GM18502 (cell line): ENCODE data around the gene TNNC2.
"Not testable (repeated sequence)": the region's sequence is repeated elsewhere in the genome, so short reads cannot be mapped to it uniquely, and the experiment has no call there.

Experiments used
- ATAC-seq: cut with Tn5 transposase; IDR thresholded peaks from one replicate; pipeline ENCODE4 v1.9.1; 2021; ENCODE audit warnings: mild to moderate bottlenecking; ENCODE audit not compliant: unreplicated experiment, poor library complexity

TNNC2 gene

GRCh38 chr20:45850238-45850637 is 23.1 kb upstream of the TNNC2 start:
- no peak for ATAC-seq

- no peak for ATAC-seq
Observed at GRCh38 chr20:45848969-45849582, 22.0 kb upstream of the TNNC2 start.

DNA sequence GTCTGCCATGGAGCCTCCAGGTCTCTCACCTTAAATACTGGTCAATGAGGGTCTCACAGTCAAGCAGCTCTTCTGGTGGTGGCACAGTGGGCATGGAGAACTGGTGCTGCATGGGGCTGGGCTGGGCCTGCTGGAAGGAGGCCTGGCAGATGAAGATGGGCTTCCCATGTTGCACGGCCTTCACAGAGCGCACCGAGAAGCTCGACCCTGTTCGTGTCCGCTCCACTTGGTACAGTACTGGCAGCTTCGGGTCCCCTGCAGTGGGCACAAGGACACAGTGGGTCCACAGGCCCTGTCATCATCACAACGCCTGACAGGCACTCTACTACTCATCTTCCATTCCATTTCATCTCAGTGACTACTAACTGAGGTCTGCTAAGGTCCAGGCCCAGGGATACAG is 21.3 kb upstream of the TNNC2 start:
- no peak for ATAC-seq

DNA sequence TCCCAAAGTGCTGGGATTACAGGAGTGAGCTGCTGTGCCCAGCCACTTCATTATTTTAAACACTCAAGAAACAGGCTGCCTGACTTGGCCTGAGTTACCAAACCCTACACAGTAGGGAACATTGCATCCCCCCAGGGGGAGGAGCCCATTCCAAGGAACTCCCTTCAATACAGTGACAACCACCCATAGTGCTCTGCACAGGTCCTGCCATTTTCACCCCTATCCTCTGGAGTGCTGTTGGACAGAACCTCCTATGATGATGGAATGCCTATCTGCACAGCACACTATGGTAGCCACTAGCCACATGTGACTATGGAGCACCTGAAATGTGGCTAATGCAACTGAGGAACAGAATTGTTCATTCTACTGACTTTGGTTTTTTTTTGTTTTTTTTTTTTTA is 18.3 kb upstream of the TNNC2 start:
- ATAC-seq = no peak

- no peak for ATAC-seq
Observed at GRCh38 chr20:45843506-45843905, 16.4 kb upstream of the TNNC2 start.

- no peak for ATAC-seq
Observed at GRCh38 chr20:45842169-45842812, 15.2 kb upstream of the TNNC2 start.

DNA sequence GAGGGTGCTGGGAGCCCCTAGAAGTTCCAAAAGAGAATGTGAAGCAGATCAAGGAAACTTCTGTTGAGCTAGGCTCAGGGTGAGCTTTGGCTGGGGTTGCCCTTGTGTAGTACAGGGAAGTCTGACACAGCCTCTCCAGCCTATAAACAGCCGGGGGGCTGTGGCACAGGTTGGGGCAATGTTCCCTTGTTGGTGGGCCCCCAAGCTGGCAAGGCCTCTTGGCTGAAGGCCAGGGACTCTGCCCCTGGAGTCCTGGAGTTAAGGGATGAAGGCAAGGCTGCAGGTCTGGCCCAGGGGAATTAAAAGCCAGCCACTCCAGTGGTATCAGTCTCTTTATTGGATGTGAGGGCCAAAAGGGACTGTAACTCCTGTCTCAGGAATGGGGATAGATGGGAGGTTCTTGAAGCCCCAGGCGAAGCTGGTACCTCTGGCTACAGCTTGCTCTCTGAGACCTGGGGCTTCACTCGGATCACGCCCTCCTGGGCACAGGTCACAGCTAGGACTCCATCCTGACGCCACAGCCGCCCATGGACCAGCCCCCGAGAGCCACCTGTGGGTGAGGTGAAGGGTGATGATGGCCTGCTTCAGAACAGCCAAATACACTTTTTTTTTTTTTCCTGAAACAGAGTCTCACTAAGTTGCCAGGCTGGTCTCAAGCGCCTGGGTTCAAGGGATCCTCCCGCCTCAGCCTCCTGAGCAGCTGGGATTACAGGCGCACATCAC is 14.5 kb upstream of the TNNC2 start:
- ATAC-seq = no peak

DNA sequence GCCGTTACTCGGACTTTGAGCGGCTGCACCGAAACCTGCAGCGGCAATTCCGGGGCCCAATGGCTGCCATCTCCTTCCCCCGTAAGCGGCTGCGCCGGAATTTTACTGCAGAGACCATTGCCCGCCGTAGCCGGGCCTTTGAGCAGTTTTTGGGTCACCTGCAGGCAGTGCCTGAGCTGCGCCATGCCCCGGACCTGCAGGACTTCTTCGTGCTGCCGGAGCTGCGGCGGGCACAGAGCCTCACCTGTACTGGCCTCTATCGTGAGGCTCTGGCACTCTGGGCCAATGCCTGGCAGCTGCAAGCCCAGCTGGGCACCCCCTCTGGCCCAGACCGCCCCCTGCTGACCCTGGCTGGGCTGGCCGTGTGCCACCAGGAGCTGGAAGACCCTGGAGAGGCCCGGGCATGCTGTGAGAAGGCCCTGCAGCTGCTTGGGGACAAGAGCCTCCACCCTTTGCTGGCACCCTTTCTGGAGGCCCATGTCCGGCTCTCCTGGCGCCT is 13.6 kb upstream of the TNNC2 start:
- no peak for ATAC-seq

DNA sequence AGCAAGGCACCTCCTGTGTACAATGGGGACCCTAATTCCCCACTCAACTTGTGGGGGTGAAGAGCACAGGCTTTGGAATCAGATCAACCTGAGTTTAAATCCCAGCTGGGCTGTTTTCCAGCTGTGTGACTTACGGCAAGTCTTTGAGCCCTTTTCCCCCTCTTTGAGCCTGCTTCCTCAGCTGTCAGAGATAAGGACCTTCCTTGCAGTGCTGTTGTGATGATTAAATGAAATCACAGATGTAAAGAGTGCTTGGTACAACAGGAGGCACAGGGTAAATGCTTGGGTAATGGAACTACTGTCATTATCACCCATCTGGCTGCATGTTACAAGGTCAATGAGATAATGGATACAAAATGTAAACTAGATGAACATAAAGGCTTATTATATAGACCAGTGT is 9.7 kb upstream of the TNNC2 start:
- no peak for ATAC-seq

GRCh38 chr20:45835825-45836224 is 8.7 kb upstream of the TNNC2 start:
- no peak for ATAC-seq

DNA sequence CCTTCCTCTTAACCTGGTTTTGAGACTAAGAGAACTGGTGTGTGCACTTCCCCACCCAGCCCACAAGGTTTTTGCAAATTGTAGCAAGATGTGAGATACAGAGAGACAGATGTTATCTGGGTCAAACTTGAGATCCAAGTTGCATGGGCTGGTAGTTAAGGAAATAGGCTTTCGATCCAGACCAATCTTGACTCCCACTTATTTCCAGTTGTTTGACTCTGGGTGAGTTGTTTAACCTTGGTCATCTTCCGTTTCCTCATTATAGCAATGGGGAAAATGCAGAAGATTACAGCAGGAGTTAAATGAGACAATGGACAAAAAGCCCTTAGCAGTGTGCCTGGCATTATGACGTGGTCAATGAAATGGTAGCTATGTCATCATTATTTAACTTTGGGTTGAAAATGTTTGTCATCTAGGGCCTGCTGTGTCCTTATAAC is 8.2 kb upstream of the TNNC2 start:
- no peak for ATAC-seq

DNA sequence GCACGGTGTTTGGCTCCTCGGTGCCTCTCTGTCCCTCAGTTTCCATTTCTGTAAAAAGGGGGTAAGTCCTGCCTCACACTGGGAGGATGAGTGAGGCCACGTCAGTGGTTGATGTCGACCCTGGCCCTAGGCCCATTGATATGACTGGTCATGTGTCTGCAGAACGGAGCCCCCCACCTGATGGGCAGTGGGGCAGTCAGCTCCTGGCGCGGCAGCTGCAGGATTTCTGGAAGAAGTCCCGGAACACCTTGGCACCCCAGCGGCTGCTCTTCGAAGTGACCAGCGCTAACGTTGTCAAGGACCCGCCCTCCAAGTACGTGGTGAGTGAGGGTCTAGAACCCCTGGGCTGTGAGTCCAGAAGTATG is 7.7 kb upstream of the TNNC2 start:
- ATAC-seq = no peak

GRCh38 chr20:45833883-45834796 is 7.0 kb upstream of the TNNC2 start:
- ATAC-seq = no peak

DNA sequence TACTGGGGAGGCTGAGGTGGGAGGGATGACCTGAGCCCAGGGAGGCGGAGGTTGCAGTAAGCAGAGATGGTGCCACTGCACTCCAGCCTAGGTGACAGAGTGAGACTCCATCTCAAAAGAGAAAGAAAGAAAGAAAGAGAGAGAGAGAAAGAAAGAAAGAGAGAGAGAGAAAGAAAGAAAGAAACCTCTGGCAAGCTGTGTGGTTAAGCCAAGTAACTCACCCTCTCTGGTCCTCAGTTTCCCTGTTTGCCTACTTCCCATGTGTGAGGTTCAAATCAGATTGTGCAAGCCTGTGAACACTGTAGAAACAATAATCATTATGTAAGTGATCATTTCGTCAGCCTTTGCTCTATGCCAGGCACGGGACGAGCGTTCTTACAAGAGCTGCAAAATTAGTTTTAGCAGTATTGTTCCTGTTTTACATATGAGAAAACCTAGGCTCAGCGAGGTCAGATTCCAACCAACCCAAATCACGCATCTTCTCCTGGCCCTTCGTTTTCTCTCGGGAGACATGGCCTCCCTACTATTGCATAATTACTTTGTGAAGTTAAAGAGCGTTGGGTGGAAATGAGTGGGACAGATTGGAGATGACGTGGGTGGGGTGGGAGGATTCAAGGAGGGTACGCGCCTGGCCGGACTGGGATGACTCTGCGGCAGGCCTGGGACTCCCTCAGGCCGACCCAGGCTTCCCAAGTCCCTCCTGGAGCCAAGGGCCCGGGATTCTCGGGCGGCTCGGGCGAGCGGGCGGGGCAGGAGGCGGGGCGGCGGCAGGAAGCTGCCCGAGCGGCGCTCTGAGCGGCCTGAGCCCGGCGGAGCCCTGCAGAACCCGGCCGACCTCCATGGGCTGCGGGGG is 6.1 kb upstream of the TNNC2 start, which contains the start of gene SNX21:
Gene SNX21 (plus strand): TSS at position 770 of the 853 bp plus-strand sequence. CDS start 121 bp downstream, outside the sequence.
- ATAC-seq = no peak

GRCh38 chr20:45832619-45833018 is 5.5 kb upstream of the TNNC2 start:
- ATAC-seq = no peak

DNA sequence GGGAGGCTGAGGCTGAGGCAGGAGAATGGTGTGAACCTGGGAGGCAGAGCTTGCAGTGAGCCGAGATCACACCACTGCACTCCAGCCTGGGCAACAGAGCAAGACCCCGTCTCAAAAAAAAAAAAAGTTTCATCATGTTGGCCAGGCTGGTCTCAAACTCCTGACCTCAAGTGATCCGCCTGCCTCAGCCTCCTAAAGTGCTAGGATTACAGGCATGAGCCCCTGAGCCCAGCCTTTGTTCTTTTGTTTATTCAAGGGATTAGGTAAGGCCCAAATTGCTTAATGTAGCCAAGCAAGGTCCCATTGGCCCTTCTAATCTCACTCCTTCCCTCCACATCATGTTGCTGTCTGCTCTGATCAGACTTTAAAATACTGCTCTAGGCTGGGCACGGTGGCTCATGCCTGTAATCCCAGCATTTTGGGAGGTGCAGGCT is 2.6 kb upstream of the TNNC2 start:
- ATAC-seq = not testable (repeated sequence)

GRCh38 chr20:45828589-45828988 is 1.5 kb upstream of the TNNC2 start:
- no peak for ATAC-seq

GRCh38 chr20:45827712-45828111 is 600 bp upstream of the TNNC2 start:
- ATAC-seq = no peak

- no peak for ATAC-seq
Observed at GRCh38 chr20:45826381-45827019, 612 bp downstream of the TNNC2 start.
